ENCODE measurements around the gene RPS27.
A peak's percentile ranks its signal among the peaks of the same experiment; 100 is the strongest.
"Not testable (repeated sequence)": the region's sequence is repeated elsewhere in the genome, so short reads cannot be mapped to it uniquely, and the experiment has no call there.

The RPS27 gene

GRCh38 chr1:153977250-153978240 is 13.0 kb upstream of the RPS27 start, which contains the start of gene JTB:
TSS of gene JTB (minus strand) at chr1:153977674. CDS start at chr1:153977252, 422 bp downstream.
- Histone ChIP-seq H3F3A (ENCODE audit: insufficient read depth, low read length) (peaks cover under 1% of the 10 kb centered on the region; the same call in 1 of the 2 replicates), H3K4me1 (ENCODE audit: insufficient read depth, low read length, severe bottlenecking) (peaks cover 29% of the 10 kb centered on the region), H2AFZ (ENCODE audit: low read length) (peak within 1 kb of the TSS; percentile 60; the same call in 1 of the 2 replicates), H3K36me3 (ENCODE audit: insufficient read depth, low read length) (peaks cover 37% of the 10 kb centered on the region), H3K27me3 (ENCODE audit: insufficient read depth, low read length) (no peaks in the 10 kb centered on the region), H3K9ac (ENCODE audit: low read length) (peak within 1 kb of the TSS; percentile 95), H3K27ac (ENCODE audit: low read depth, low read length, poor library complexity, severe bottlenecking) (peak within 1 kb of the TSS; percentile 57), H3K9me3 (ENCODE audit: low read length) (no peaks in the 10 kb centered on the region), H3K4me2 (ENCODE audit: low read length) (peak within 1 kb of the TSS; percentile 100), H4K20me1 (ENCODE audit: insufficient read depth, low read length) (no peaks in the 10 kb centered on the region), H3K9me2 (ENCODE audit: low read depth, low read length) (no peaks in the 10 kb centered on the region), H3K79me2 (ENCODE audit: insufficient read depth, low read length) (peaks cover 19% of the 10 kb centered on the region), H3K4me3 (ENCODE audit: low read depth, low read length, poor library complexity, severe bottlenecking) (peak within 1 kb of the TSS; percentile 83)
- TF ChIP-seq EZH2 (IDR thresholded peaks at IDR 0.05; ENCODE audit: borderline replicate concordance, low read length) = no peak
- no peak; the same call in 1 of the 2 replicates for TF ChIP-seq CTCF (IDR thresholded peaks at IDR 0.05; ENCODE audit: low read length)

GRCh38 chr1:153978274-153978909 is 12.2 kb upstream of the RPS27 start:
- Histone ChIP-seq H3K27me3 (ENCODE audit: insufficient read depth, low read length) (no peaks in the 10 kb centered on the region), H3K36me3 (ENCODE audit: insufficient read depth, low read length) (peaks cover 29% of the 10 kb centered on the region), H3K9ac (ENCODE audit: low read length) (peak overlapping the region; percentile 95), H3K9me2 (ENCODE audit: low read depth, low read length) (no peaks in the 10 kb centered on the region), H3K79me2 (ENCODE audit: insufficient read depth, low read length) (peaks cover 19% of the 10 kb centered on the region), H3K4me3 (ENCODE audit: low read depth, low read length, poor library complexity, severe bottlenecking) (peak overlapping the region; percentile 83), H4K20me1 (ENCODE audit: insufficient read depth, low read length) (no peaks in the 10 kb centered on the region), H3K27ac (ENCODE audit: low read depth, low read length, poor library complexity, severe bottlenecking) (peak overlapping the region; percentile 49), H3K4me1 (ENCODE audit: insufficient read depth, low read length, severe bottlenecking) (peaks cover 25% of the 10 kb centered on the region), H3F3A (ENCODE audit: insufficient read depth, low read length) (no peaks in the 10 kb centered on the region), H3K9me3 (ENCODE audit: low read length) (no peaks in the 10 kb centered on the region), H3K4me2 (ENCODE audit: low read length) (peak overlapping the region; percentile 100), H2AFZ (ENCODE audit: low read length) (peak overlapping the region; percentile 60; the same call in 1 of the 2 replicates)
- TF ChIP-seq CTCF (IDR thresholded peaks at IDR 0.05; ENCODE audit: low read length) (no peak), EZH2 (IDR thresholded peaks at IDR 0.05; ENCODE audit: borderline replicate concordance, low read length) (no peak)

- H3K4me2 ChIP-seq (ENCODE audit: low read length) = peak overlapping the region; percentile 100
- not testable (repeated sequence) for H3K4me3 ChIP-seq (ENCODE audit: low read depth, low read length, poor library complexity, severe bottlenecking); H4K20me1 ChIP-seq (ENCODE audit: insufficient read depth, low read length); H3F3A ChIP-seq (ENCODE audit: insufficient read depth, low read length); H2AFZ ChIP-seq (ENCODE audit: low read length); H3K9me2 ChIP-seq (ENCODE audit: low read depth, low read length); H3K27ac ChIP-seq (ENCODE audit: low read depth, low read length, poor library complexity, severe bottlenecking); H3K27me3 ChIP-seq (ENCODE audit: insufficient read depth, low read length); H3K9me3 ChIP-seq (ENCODE audit: low read length)
- peak overlapping the region; percentile 95; the same call in 1 of the 2 replicates for H3K9ac ChIP-seq (ENCODE audit: low read length)
- peaks cover 25% of the 10 kb centered on the region for H3K4me1 ChIP-seq (ENCODE audit: insufficient read depth, low read length, severe bottlenecking)
- H3K79me2 ChIP-seq (ENCODE audit: insufficient read depth, low read length) = peaks cover 19% of the 10 kb centered on the region
- H3K36me3 ChIP-seq (ENCODE audit: insufficient read depth, low read length) = peaks cover 22% of the 10 kb centered on the region
Measured at GRCh38 chr1:153979091-153979490, 11.5 kb upstream of the RPS27 start.

- not testable (repeated sequence) for H3K9me3 ChIP-seq (ENCODE audit: low read length); H3F3A ChIP-seq (ENCODE audit: insufficient read depth, low read length); H3K4me3 ChIP-seq (ENCODE audit: low read depth, low read length, poor library complexity, severe bottlenecking); H3K9ac ChIP-seq (ENCODE audit: low read length); H4K20me1 ChIP-seq (ENCODE audit: insufficient read depth, low read length); H2AFZ ChIP-seq (ENCODE audit: low read length); H3K4me2 ChIP-seq (ENCODE audit: low read length); H3K9me2 ChIP-seq (ENCODE audit: low read depth, low read length); H3K79me2 ChIP-seq (ENCODE audit: insufficient read depth, low read length); H3K27me3 ChIP-seq (ENCODE audit: insufficient read depth, low read length); H3K36me3 ChIP-seq (ENCODE audit: insufficient read depth, low read length); H3K27ac ChIP-seq (ENCODE audit: low read depth, low read length, poor library complexity, severe bottlenecking)
- H3K4me1 ChIP-seq (ENCODE audit: insufficient read depth, low read length, severe bottlenecking) = peaks cover 17% of the 10 kb centered on the region
Measured at GRCh38 chr1:153981735-153982134, 8.8 kb upstream of the RPS27 start.
